ENCODE results near the gene HNRNPC. TPM values are rescaled to one million over a fixed set of nuclear protein-coding genes. Genes with fewer than 3 reads are reported as not detected.

Gene HNRNPC
- polyA plus RNA-seq, 1 donor (not counting 4 experiments of a cell fraction or from before 2014, with no cell fraction given): 871 TPM

DNA sequence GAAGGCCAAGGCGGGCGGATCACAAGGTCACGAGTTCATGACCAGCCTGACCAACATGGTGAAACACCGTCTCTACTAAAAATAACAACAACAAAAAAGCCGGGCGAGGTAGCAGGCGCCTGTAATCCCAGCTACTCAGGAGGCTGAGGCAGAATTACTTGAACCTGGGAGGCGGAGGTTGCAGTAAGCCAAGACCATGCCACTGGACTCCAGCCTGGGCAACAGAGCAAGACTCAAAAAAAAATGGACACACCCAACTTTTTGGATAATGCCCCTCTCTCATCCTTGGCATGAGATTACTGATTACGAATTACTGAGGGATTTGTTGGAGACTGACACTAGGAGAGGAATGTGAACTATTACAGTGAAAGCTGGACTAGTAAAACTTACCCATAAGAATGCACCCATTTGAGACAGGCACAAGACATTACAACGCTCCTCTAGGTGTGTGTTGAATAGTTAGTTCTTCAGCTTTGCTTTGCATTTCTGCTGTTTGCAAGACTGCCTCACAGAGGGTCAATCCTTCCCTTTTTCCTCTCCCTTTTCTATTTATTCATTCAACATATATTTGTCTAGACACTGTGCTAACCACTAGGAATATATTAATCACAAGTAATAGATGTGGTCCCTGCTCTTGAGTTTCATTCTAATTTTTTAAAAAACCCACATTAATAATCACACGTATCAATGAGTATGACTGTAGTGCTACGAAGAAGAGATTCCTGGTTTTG lies 67.3 kb downstream of the HNRNPC start:
- H3K4me3 ChIP-seq (ENCODE audit: control insufficient read depth in 2 of 3, extremely low read depth in 1 of 3, insufficient read depth in 2 of 3, low read depth in 1 of 3, low read length in 3 of 3): no peak overlapping the region
- no peak overlapping the region for H2AFZ ChIP-seq (ENCODE audit: control insufficient read depth, low read length)
- H3K4me2 ChIP-seq (ENCODE audit: control insufficient read depth, extremely low read depth, insufficient read depth, low read depth, low read length): no peak overlapping the region
- no peak for FAIRE-seq
- H3K27me3 ChIP-seq (ENCODE audit: control insufficient read depth, extremely low read depth, insufficient read depth, low read length): no peaks in the 10 kb centered on the region
- H3K9me3 ChIP-seq (ENCODE audit: control insufficient read depth, low read depth, low read length): no peaks in the 10 kb centered on the region
- H3K4me1 ChIP-seq (ENCODE audit: control insufficient read depth, extremely low read depth, insufficient read depth, low read length): no peaks in the 10 kb centered on the region
- peaks cover 2 to 19% of the 10 kb centered on the region in 2 experiments for H3K36me3 ChIP-seq (ENCODE audit: control insufficient read depth in 2 of 2, extremely low read depth in 1 of 2, insufficient read depth in 2 of 2, low read length in 2 of 2)
- dilution Hi-C loops (cut with MboI; ENCODE audit: extremely low pct_ligation_motif_present, low sequenced_read_pairs): no loop called here
- H3K9me1 ChIP-seq (ENCODE audit: control insufficient read depth, extremely low read depth, insufficient read depth, low read length): no peaks in the 10 kb centered on the region
- H3K27ac ChIP-seq (ENCODE audit: control insufficient read depth, insufficient read depth, low read length): no peak overlapping the region
- no peak for DNase-seq (ENCODE audit: low read depth, low spot score)
- no peaks in the 10 kb centered on the region for H4K20me1 ChIP-seq (ENCODE audit: control insufficient read depth, extremely low read depth, insufficient read depth, low read length)
- no peaks in the 10 kb centered on the region for H3K79me2 ChIP-seq (ENCODE audit: control insufficient read depth, insufficient read depth, low read length)
- H3K9ac ChIP-seq (ENCODE audit: control insufficient read depth, extremely low read depth, insufficient read depth, low read length): no peak overlapping the region
- TF ChIP-seq, protein P1, sequence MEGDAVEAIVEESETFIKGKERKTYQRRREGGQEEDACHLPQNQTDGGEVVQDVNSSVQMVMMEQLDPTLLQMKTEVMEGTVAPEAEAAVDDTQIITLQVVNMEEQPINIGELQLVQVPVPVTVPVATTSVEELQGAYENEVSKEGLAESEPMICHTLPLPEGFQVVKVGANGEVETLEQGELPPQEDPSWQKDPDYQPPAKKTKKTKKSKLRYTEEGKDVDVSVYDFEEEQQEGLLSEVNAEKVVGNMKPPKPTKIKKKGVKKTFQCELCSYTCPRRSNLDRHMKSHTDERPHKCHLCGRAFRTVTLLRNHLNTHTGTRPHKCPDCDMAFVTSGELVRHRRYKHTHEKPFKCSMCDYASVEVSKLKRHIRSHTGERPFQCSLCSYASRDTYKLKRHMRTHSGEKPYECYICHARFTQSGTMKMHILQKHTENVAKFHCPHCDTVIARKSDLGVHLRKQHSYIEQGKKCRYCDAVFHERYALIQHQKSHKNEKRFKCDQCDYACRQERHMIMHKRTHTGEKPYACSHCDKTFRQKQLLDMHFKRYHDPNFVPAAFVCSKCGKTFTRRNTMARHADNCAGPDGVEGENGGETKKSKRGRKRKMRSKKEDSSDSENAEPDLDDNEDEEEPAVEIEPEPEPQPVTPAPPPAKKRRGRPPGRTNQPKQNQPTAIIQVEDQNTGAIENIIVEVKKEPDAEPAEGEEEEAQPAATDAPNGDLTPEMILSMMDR (optimal IDR thresholded peaks at IDR 0.05 in 1 of 3, IDR thresholded peaks at IDR 0.05 in 1 of 3, conservative IDR thresholded peaks at IDR 0.05 in 1 of 3; ENCODE audit: extremely low read depth in 1 of 3, insufficient read depth in 2 of 3, low read length in 3 of 3): no peak
- TF ChIP-seq EZH2 (IDR thresholded peaks at IDR 0.05; ENCODE audit: low read length): no peak

DNA sequence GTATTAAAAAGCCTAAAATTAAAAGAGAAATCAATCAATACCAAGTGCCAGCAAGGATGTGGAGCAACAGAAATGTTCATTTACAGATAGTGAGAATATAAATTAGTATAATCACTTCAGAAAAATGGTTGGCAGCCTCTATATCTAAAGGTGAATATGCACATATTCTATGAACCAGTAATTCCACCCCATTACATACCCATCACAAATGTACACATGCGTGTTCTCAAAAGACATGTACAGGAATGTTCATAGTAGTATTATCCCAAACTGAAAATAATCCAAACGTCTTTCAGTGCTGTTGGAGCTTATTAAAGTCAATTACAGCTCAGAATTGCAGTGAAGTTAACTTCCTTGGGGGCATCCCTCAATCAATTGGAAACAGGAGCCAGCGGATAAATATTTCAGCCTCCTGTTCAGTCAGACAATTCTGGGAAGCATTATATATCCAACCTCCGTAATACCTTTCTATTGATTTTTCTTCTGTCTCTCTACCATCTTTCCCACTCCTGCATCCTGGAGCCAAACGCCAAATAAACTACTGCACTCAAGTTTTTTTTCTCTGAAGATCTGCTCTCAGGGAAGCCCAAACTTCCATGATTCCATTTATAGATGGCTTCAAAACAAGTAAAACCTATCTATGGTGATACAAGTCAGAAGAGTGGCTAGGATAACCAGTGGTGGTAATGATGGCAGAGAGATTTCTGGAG lies 68.3 kb downstream of the HNRNPC start:
- dilution Hi-C loops (cut with MboI; ENCODE audit: extremely low pct_ligation_motif_present, low sequenced_read_pairs): no loop called here
- Histone ChIP-seq H3K27ac (ENCODE audit: control insufficient read depth, insufficient read depth, low read length) (no peak overlapping the region), H4K20me1 (ENCODE audit: control insufficient read depth, extremely low read depth, insufficient read depth, low read length) (no peaks in the 10 kb centered on the region), H3K4me1 (ENCODE audit: control insufficient read depth, extremely low read depth, insufficient read depth, low read length) (no peaks in the 10 kb centered on the region), H3K9me1 (ENCODE audit: control insufficient read depth, extremely low read depth, insufficient read depth, low read length) (no peaks in the 10 kb centered on the region), H3K9me3 (ENCODE audit: control insufficient read depth, low read depth, low read length) (no peaks in the 10 kb centered on the region), H2AFZ (ENCODE audit: control insufficient read depth, low read length) (no peak overlapping the region), H3K9ac (ENCODE audit: control insufficient read depth, extremely low read depth, insufficient read depth, low read length) (no peak overlapping the region), H3K27me3 (ENCODE audit: control insufficient read depth, extremely low read depth, insufficient read depth, low read length) (no peaks in the 10 kb centered on the region), H3K36me3 (ENCODE audit: control insufficient read depth in 2 of 2, extremely low read depth in 1 of 2, insufficient read depth in 2 of 2, low read length in 2 of 2) (peaks cover 0 to 9% of the 10 kb centered on the region in 2 experiments), H3K4me3 (ENCODE audit: control insufficient read depth in 2 of 3, extremely low read depth in 1 of 3, insufficient read depth in 2 of 3, low read depth in 1 of 3, low read length in 3 of 3) (no peak overlapping the region), H3K79me2 (ENCODE audit: control insufficient read depth, insufficient read depth, low read length) (no peaks in the 10 kb centered on the region), H3K4me2 (ENCODE audit: control insufficient read depth, extremely low read depth, insufficient read depth, low read depth, low read length) (no peak overlapping the region)
- TF ChIP-seq, protein P1 (optimal IDR thresholded peaks at IDR 0.05 in 1 of 3, IDR thresholded peaks at IDR 0.05 in 1 of 3, conservative IDR thresholded peaks at IDR 0.05 in 1 of 3; ENCODE audit: extremely low read depth in 1 of 3, insufficient read depth in 2 of 3, low read length in 3 of 3): no peak
- no peak for TF ChIP-seq EZH2 (IDR thresholded peaks at IDR 0.05; ENCODE audit: low read length)
- no peak for DNase-seq (ENCODE audit: low read depth, low spot score)
- FAIRE-seq: no peak
